B cell (primary cell): ENCODE measurements around the gene CNKSR3. TPM values are rescaled to one million over a fixed set of nuclear protein-coding genes. Genes with fewer than 3 reads are reported as not detected.

Experiments
- ATAC-seq: fragments of 200-7000 bp; cut with Tn5 transposase; one replicate; pipeline ENCODE4 v1.10.0; 2021; ENCODE audit warnings: low read depth, mild to moderate bottlenecking, moderate number of reproducible peaks, moderate library complexity
- CTCF ChIA-PET: fragments of 350-600 bp; sonication (Branson Sonifier 250); formaldehyde crosslinking; loops from one replicate; lab custom pipeline; 2021; ENCODE audit warnings: antibody characterized with exemption, inconsistent platforms; lab: Charles Lee
- POLR2A ChIA-PET: fragments of 350-600 bp; sonication (Branson Sonifier 250); formaldehyde crosslinking; loops from one replicate; lab custom pipeline; 2021; ENCODE audit warnings: antibody characterized with exemption; lab: Charles Lee
- DNase-seq: peaks from one replicate; pipeline ENCODE4 v3.0.0; 2013
- H2AFZ ChIP-seq: 2 replicates; pipeline ENCODE4 v1.6.1; 2012; ENCODE audit warnings: mild to moderate bottlenecking, low read depth, low read length; ENCODE audit not compliant: insufficient read depth, poor library complexity, severe bottlenecking
- H3K27ac ChIP-seq, 2 donors: 1 replicate in 1 of 2; 2 replicates in 1 of 2; pipeline ENCODE4 v1.5.1; 2012 to 2013; ENCODE audit warnings: low read length in 2 of 2, mild to moderate bottlenecking in 2 of 2, moderate library complexity in 1 of 2
- H3K27me3 ChIP-seq, 4 experiments: fragments of 200-600 bp in 1 of 4; sonication (generic) in 1 of 4; replicated peaks in 1 of 4; 1 replicate in 2 of 4; 2 replicates in 2 of 4; pipeline versions ENCODE4 v1.6.1 to v1.7.0; 2013 to 2016; ENCODE audit warnings: low read length in 3 of 4, mild to moderate bottlenecking in 2 of 4, mixed read lengths in 1 of 4, moderate library complexity in 1 of 4; ENCODE audit not compliant: insufficient read depth in 4 of 4, control insufficient read depth in 3 of 4; ENCODE audit errors: control extremely low read depth in 1 of 4
- H3K36me3 ChIP-seq, 2 experiments: replicated peaks in 1 of 2; 1 replicate in 1 of 2; 2 replicates in 1 of 2; pipeline versions ENCODE4 v1.6.1 to v1.7.1; 2013; ENCODE audit warnings: low read length in 1 of 2; ENCODE audit not compliant: insufficient read depth in 2 of 2, control insufficient read depth in 1 of 2; ENCODE audit errors: control extremely low read depth in 1 of 2, extremely low read depth in 1 of 2
- H3K4me1 ChIP-seq, 2 donors: fragments of 200-600 bp in 1 of 2; sonication (generic) in 1 of 2; 1 replicate in 1 of 2; 2 replicates in 1 of 2; pipeline versions ENCODE4 v1.5.1 to v1.6.1; 2013 to 2017; ENCODE audit warnings: low read length in 2 of 2; ENCODE audit not compliant: control insufficient read depth in 2 of 2, insufficient read depth in 2 of 2
- H3K4me2 ChIP-seq: replicated peaks from 2 replicates; pipeline ENCODE3; 2012; ENCODE audit warnings: mild to moderate bottlenecking, low read depth, low read length; ENCODE audit not compliant: poor library complexity, severe bottlenecking
- H3K4me3 ChIP-seq, 5 experiments: fragments of 200-600 bp in 1 of 5; sonication (generic) in 1 of 5; 1 replicate in 3 of 5; 2 replicates in 2 of 5; pipeline versions ENCODE4 v1.5.1 to v1.7.0; 2011 to 2016; ENCODE audit warnings: low read length in 4 of 5, mild to moderate bottlenecking in 4 of 5, low read depth in 2 of 5, control low read depth in 1 of 5, moderate library complexity in 1 of 5; ENCODE audit not compliant: insufficient read depth in 1 of 5; ENCODE audit errors: control extremely low read depth in 1 of 5, extremely low read depth in 1 of 5
- H3K79me2 ChIP-seq: fragments of 200-600 bp; sonication (generic); one replicate; pipeline ENCODE4 v1.6.0; 2016; ENCODE audit warnings: low read length; ENCODE audit not compliant: control insufficient read depth, insufficient read depth
- H3K9ac ChIP-seq: fragments of 200-600 bp; sonication (generic); 2 replicates; pipeline ENCODE4 v1.6.1; 2017; ENCODE audit warnings: mild to moderate bottlenecking, low read length, moderate library complexity
- H3K9me3 ChIP-seq, 3 donors: one replicate each; pipeline versions ENCODE4 v1.6.1 to v1.7.1; 2013; ENCODE audit warnings: low read length in 2 of 3; ENCODE audit not compliant: control insufficient read depth in 2 of 3, insufficient read depth in 1 of 3; ENCODE audit errors: control extremely low read depth in 1 of 3
- H4K20me1 ChIP-seq: 2 replicates; pipeline ENCODE4 v1.6.0; 2012; ENCODE audit warnings: mild to moderate bottlenecking, low read length; ENCODE audit not compliant: insufficient read depth, control insufficient read depth, poor library complexity, severe bottlenecking
- H3K27ac Mint-ChIP-seq: one replicate; pipeline ENCODE4 v1.8.0; 2021; ENCODE audit warnings: mixed read lengths
- H3K27me3 Mint-ChIP-seq: one replicate; pipeline ENCODE4 v1.8.0; 2021; ENCODE audit warnings: mixed read lengths
- H3K4me1 Mint-ChIP-seq: one replicate; pipeline ENCODE4 v1.8.0; 2021; ENCODE audit warnings: mixed read lengths
- H3K4me3 Mint-ChIP-seq: one replicate; pipeline ENCODE4 v1.8.0; 2021; ENCODE audit warnings: mixed read lengths
- H3K9me3 Mint-ChIP-seq: one replicate; pipeline ENCODE4 v1.8.0; 2022; ENCODE audit warnings: mixed read lengths; ENCODE audit not compliant: insufficient read depth
- EZH2 ChIP-seq: IDR thresholded peaks from 2 replicates; pipeline ENCODE4 v1.6.1; 2012; ENCODE audit warnings: borderline replicate concordance, low read depth, mild to moderate bottlenecking, moderate library complexity, low read length; ENCODE audit not compliant: insufficient read depth, poor library complexity, severe bottlenecking
- WGBS: methylation state at CpG from one replicate; pipeline ENCODE4 v1.1.5; 2013; ENCODE audit warnings: missing lambda C conversion rate; ENCODE audit not compliant: insufficient coverage; 5-methylcytosine and 5-hydroxymethylcytosine counted together
- intact Hi-C: fragments of 100-400 bp; cut with micrococcal nuclease; formaldehyde crosslinking; loops from one replicate; pipeline ENCODE4 v1.10.0; 2022
- polyA plus RNA-seq: library from polyadenylated mRNA; depleted of rRNA; stranded (reverse); fragments of >200 nt; gene quantifications from 2 replicates; pipeline ENCODE4 v1.2.3, GENCODE V29; 2012
- total RNA-seq, 2 donors: library from RNA; stranded (reverse); fragments of 120-200 nt in 1 of 2; gene quantifications; 1 replicate in 1 of 2; 2 replicates in 1 of 2; pipeline versions ENCODE4 v1.2.3 to v1.2.4, GENCODE V29; 2013 to 2022
- TF ChIP-seq, protein P1 (sequence below): fragments of 200-600 bp; IDR thresholded peaks from one replicate; pipeline ENCODE4 v1.8.0; 2022; ENCODE audit warnings: antibody characterized with exemption, mild to moderate bottlenecking

CNKSR3 gene
- total and polyA plus RNA-seq, 2 donors (not counting 1 experiment from before 2014, with no cell fraction given): not detected

DNA sequence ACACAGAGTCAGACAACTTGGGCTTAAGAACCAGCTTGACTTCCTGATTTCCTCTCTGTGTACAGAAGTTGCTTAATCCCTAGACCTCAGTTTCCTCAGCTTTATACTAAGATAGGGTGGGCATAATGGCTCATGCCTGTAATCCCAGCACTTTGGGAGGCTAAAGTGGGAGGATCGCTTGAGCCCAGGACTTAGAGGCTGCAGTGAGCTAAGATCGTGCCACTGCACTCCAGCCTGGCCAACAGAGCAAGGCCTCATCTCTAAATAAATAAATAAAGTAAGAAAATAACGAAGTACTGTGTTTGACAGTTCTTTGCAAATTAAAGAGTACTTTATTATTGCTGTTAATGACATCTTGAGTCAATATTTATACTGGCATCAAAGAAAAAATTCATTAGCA lies 41.7 kb downstream of the CNKSR3 start:
- Mint-ChIP-seq H3K4me1 (no peaks in the 10 kb centered on the region), H3K27ac (no peak overlapping the region), H3K9me3 (no peaks in the 10 kb centered on the region), H3K27me3 (no peaks in the 10 kb centered on the region), H3K4me3 (no peak overlapping the region)
- Histone ChIP-seq H3K9me3 (peaks cover 0 to 4% (median 0%) of the 10 kb centered on the region in 3 donors), H3K4me3 (no peak overlapping the region), H3K4me1 (no peaks in the 10 kb centered on the region), H3K36me3 (no peaks in the 10 kb centered on the region), H3K79me2 (no peaks in the 10 kb centered on the region), H3K9ac (no peak overlapping the region), H3K4me2 (no peak overlapping the region), H4K20me1 (no peaks in the 10 kb centered on the region), H2AFZ (no peak overlapping the region), H3K27me3 (no peaks in the 10 kb centered on the region), H3K27ac (no peak overlapping the region)
- no peak for DNase-seq
- CTCF ChIA-PET: no interaction called here
- no CpG with 5 or more reads among the region's 3 CpGs for WGBS
- POLR2A ChIA-PET: no interaction called here
- ATAC-seq: no peak
- intact Hi-C loops: no loop called here
- TF ChIP-seq, protein P1, sequence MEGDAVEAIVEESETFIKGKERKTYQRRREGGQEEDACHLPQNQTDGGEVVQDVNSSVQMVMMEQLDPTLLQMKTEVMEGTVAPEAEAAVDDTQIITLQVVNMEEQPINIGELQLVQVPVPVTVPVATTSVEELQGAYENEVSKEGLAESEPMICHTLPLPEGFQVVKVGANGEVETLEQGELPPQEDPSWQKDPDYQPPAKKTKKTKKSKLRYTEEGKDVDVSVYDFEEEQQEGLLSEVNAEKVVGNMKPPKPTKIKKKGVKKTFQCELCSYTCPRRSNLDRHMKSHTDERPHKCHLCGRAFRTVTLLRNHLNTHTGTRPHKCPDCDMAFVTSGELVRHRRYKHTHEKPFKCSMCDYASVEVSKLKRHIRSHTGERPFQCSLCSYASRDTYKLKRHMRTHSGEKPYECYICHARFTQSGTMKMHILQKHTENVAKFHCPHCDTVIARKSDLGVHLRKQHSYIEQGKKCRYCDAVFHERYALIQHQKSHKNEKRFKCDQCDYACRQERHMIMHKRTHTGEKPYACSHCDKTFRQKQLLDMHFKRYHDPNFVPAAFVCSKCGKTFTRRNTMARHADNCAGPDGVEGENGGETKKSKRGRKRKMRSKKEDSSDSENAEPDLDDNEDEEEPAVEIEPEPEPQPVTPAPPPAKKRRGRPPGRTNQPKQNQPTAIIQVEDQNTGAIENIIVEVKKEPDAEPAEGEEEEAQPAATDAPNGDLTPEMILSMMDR: no peak
- TF ChIP-seq EZH2: no peak

DNA sequence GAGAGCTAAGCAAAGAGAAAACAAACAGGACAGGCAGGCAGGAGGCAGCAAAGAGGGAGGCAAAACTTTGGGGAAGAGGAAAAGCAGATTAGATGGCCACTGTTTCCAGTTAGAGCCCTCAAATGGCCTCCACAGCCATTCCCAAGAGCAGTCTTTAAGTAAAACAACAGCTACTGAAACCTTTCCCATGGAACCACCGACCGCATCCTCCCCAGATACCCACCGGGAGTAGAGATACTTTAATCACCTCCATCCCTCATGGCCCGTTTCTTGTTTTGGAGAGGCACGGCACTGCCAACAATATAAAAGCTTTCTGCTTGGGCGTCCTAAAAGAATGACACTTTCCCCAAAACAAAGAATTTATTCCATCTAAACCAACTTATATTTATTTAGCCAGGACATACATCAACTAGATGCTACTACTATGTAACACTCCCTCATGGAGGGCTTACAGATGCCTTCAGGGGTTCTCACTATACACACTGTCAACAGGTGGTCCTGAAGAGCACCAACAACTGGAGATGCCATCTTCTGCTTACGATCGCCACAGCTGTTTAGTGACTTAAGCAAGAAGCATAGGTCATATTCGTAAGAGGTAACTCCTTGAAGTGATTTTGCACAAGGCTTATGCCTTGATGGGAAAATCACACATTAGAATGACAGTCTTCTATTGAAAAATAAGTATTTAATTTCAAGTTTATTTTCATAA lies 43.4 kb downstream of the CNKSR3 start:
- no peaks in the 10 kb centered on the region for H3K4me1 Mint-ChIP-seq

More for the DNA sequence above, 43.4 kb downstream of the CNKSR3 start:
- intact Hi-C loops: no loop called here
- peaks cover 0 to 4% (median 0%) of the 10 kb centered on the region in 3 donors for H3K9me3 ChIP-seq
- H3K27ac ChIP-seq: no peak overlapping the region
- H3K27me3 Mint-ChIP-seq: no peaks in the 10 kb centered on the region
- H3K4me1 ChIP-seq: no peaks in the 10 kb centered on the region
- CTCF ChIA-PET: no interaction called here
- POLR2A ChIA-PET: no interaction called here
- H3K79me2 ChIP-seq: no peaks in the 10 kb centered on the region
- no peaks in the 10 kb centered on the region for H3K36me3 ChIP-seq
- H3K9ac ChIP-seq: no peak overlapping the region
- H3K27ac Mint-ChIP-seq: no peak overlapping the region
- no peaks in the 10 kb centered on the region for H4K20me1 ChIP-seq
- no peak for ATAC-seq
- DNase-seq: no peak
- no peak for TF ChIP-seq EZH2
- TF ChIP-seq, protein P1: no peak
- no peaks in the 10 kb centered on the region for H3K27me3 ChIP-seq
- no peaks in the 10 kb centered on the region for H3K9me3 Mint-ChIP-seq
- H3K4me3 Mint-ChIP-seq: no peak overlapping the region
- 82% methylated on average over 6 of the region's 9 CpGs for WGBS
- no peak overlapping the region for H2AFZ ChIP-seq
- H3K4me2 ChIP-seq: no peak overlapping the region
- H3K4me3 ChIP-seq: no peak overlapping the region
